SJSA1 (cell line): ENCODE measurements around the gene HSPA8. TPM values are rescaled to one million over a fixed set of nuclear protein-coding genes. Genes with fewer than 3 reads are reported as not detected.

Experiments
- DNase-seq, 2 experiments: peaks; one replicate each; pipeline ENCODE4 v3.0.0-alpha.2; 2015 to 2020; ENCODE audit warnings: low spot score in 2 of 2, low read depth in 1 of 2
- H3K27ac ChIP-seq: fragments of 250-450 bp; sonication (Bioruptor Pico); 2 replicates; pipeline ENCODE4 v1.5.1; 2020; ENCODE audit warnings: mild to moderate bottlenecking, moderate library complexity
- H3K27me3 ChIP-seq: fragments of 250-450 bp; sonication (Bioruptor Pico); replicated peaks from 2 replicates; pipeline ENCODE4 v1.5.1; 2020; ENCODE audit warnings: mild to moderate bottlenecking, moderate library complexity
- H3K36me3 ChIP-seq: fragments of 250-450 bp; sonication (Bioruptor Pico); 2 replicates; pipeline ENCODE4 v1.5.1; 2020; ENCODE audit warnings: mild to moderate bottlenecking
- H3K4me1 ChIP-seq: fragments of 250-450 bp; sonication (Bioruptor Pico); replicated peaks from 2 replicates; pipeline ENCODE4 v1.6.1; 2021; ENCODE audit warnings: mild to moderate bottlenecking
- H3K4me3 ChIP-seq: fragments of 250-450 bp; sonication (Bioruptor Pico); 2 replicates; pipeline ENCODE4 v1.5.1; 2020; ENCODE audit warnings: mild to moderate bottlenecking
- H3K9me3 ChIP-seq: fragments of 250-450 bp; sonication (Bioruptor Pico); replicated peaks from 2 replicates; pipeline ENCODE4 v1.5.1; 2020; ENCODE audit warnings: mild to moderate bottlenecking
- total RNA-seq: library from RNA; depleted of rRNA; stranded (reverse); fragments of >200 nt; shearing (Covaris generic); gene quantifications from 2 replicates; pipeline ENCODE4 v1.2.3, GENCODE V29; 2014

Gene HSPA8
- total RNA-seq, 1 experiment from 2014 or later, result 2,693 TPM

- Histone ChIP-seq H3K4me3 (no peak overlapping the region), H3K9me3 (no peaks in the 10 kb centered on the region), H3K27ac (no peak overlapping the region), H3K4me1 (no peaks in the 10 kb centered on the region), H3K27me3 (no peaks in the 10 kb centered on the region), H3K36me3 (peaks cover 16% of the 10 kb centered on the region)
- DNase-seq, result no peak
These were observed 10.8 kb downstream of the HSPA8 start for GRCh38 chr11:123051146-123051545.

GRCh38 chr11:123047947-123048293, 14.0 kb downstream of the HSPA8 start:
- Histone ChIP-seq H3K27ac (no peak overlapping the region), H3K4me3 (no peak overlapping the region), H3K9me3 (no peaks in the 10 kb centered on the region), H3K27me3 (no peaks in the 10 kb centered on the region), H3K36me3 (no peaks in the 10 kb centered on the region), H3K4me1 (no peaks in the 10 kb centered on the region)
- no peak for DNase-seq

- no peaks in the 10 kb centered on the region for H3K9me3 ChIP-seq
- no peak for DNase-seq
- no peak overlapping the region for H3K27ac ChIP-seq
- H3K4me1 ChIP-seq, result no peaks in the 10 kb centered on the region
- H3K27me3 ChIP-seq, result no peaks in the 10 kb centered on the region
- H3K36me3 ChIP-seq, result no peaks in the 10 kb centered on the region
- H3K4me3 ChIP-seq, result no peak overlapping the region
These were observed 14.5 kb downstream of the HSPA8 start for GRCh38 chr11:123047266-123047946.

GRCh38 chr11:123046473-123047259, 15.3 kb downstream of the HSPA8 start:
- Histone ChIP-seq H3K4me1 (no peaks in the 10 kb centered on the region), H3K27ac (no peak overlapping the region), H3K9me3 (no peaks in the 10 kb centered on the region), H3K4me3 (no peak overlapping the region), H3K27me3 (no peaks in the 10 kb centered on the region), H3K36me3 (no peaks in the 10 kb centered on the region)
- DNase-seq, result no peak

- Histone ChIP-seq H3K27ac (no peak overlapping the region), H3K36me3 (no peaks in the 10 kb centered on the region), H3K9me3 (no peaks in the 10 kb centered on the region), H3K4me1 (no peaks in the 10 kb centered on the region), H3K27me3 (no peaks in the 10 kb centered on the region), H3K4me3 (no peak overlapping the region)
- DNase-seq, result no peak
These were observed 16.8 kb downstream of the HSPA8 start for GRCh38 chr11:123045101-123045500.

- DNase-seq, result no peak
- Histone ChIP-seq H3K27ac (no peak overlapping the region), H3K27me3 (no peaks in the 10 kb centered on the region), H3K4me3 (no peak overlapping the region), H3K9me3 (no peaks in the 10 kb centered on the region), H3K4me1 (no peaks in the 10 kb centered on the region), H3K36me3 (no peaks in the 10 kb centered on the region)
These were observed 20.8 kb downstream of the HSPA8 start for GRCh38 chr11:123041185-123041584.

GRCh38 chr11:123040111-123040432, 21.9 kb downstream of the HSPA8 start:
- Histone ChIP-seq H3K4me3 (no peak overlapping the region), H3K4me1 (no peaks in the 10 kb centered on the region), H3K36me3 (no peaks in the 10 kb centered on the region), H3K27me3 (no peaks in the 10 kb centered on the region), H3K27ac (no peak overlapping the region), H3K9me3 (no peaks in the 10 kb centered on the region)
- no peak for DNase-seq

- Histone ChIP-seq H3K36me3 (no peaks in the 10 kb centered on the region), H3K4me1 (no peaks in the 10 kb centered on the region), H3K27me3 (no peaks in the 10 kb centered on the region), H3K9me3 (no peaks in the 10 kb centered on the region), H3K4me3 (no peak overlapping the region), H3K27ac (no peak overlapping the region)
- DNase-seq, result no peak
These were observed 26.1 kb downstream of the HSPA8 start for GRCh38 chr11:123035831-123036230.

GRCh38 chr11:123034597-123034996, 27.3 kb downstream of the HSPA8 start:
- H3K9me3 ChIP-seq, result no peaks in the 10 kb centered on the region
- H3K36me3 ChIP-seq, result no peaks in the 10 kb centered on the region
- no peaks in the 10 kb centered on the region for H3K4me1 ChIP-seq
- no peak for DNase-seq
- no peak overlapping the region for H3K4me3 ChIP-seq
- H3K27me3 ChIP-seq, result no peaks in the 10 kb centered on the region
- H3K27ac ChIP-seq, result no peak overlapping the region

- Histone ChIP-seq H3K4me3 (no peak overlapping the region), H3K27ac (no peak overlapping the region), H3K9me3 (no peaks in the 10 kb centered on the region), H3K36me3 (no peaks in the 10 kb centered on the region), H3K4me1 (no peaks in the 10 kb centered on the region), H3K27me3 (no peaks in the 10 kb centered on the region)
- DNase-seq, result no peak
These were observed 28.0 kb downstream of the HSPA8 start for GRCh38 chr11:123033895-123034294.

- H3K27me3 ChIP-seq, result no peaks in the 10 kb centered on the region
- H3K9me3 ChIP-seq, result no peaks in the 10 kb centered on the region
- no peak overlapping the region for H3K27ac ChIP-seq
- H3K4me1 ChIP-seq, result no peaks in the 10 kb centered on the region
- no peak overlapping the region for H3K4me3 ChIP-seq
- no peaks in the 10 kb centered on the region for H3K36me3 ChIP-seq
- no peak for DNase-seq
These were observed 31.4 kb downstream of the HSPA8 start for GRCh38 chr11:123030517-123030916.

GRCh38 chr11:123020968-123021367, 41.0 kb downstream of the HSPA8 start:
- H3K36me3 ChIP-seq, result no peaks in the 10 kb centered on the region
- DNase-seq, result no peak
- H3K27me3 ChIP-seq, result no peaks in the 10 kb centered on the region
- no peak overlapping the region for H3K4me3 ChIP-seq
- no peaks in the 10 kb centered on the region for H3K9me3 ChIP-seq
- H3K27ac ChIP-seq, result no peak overlapping the region
- 0 out of 2 replicates have a peak, but pooled peaks cover 3% of the 10 kb centered on the region for H3K4me1 ChIP-seq

- DNase-seq, result no peak
- Histone ChIP-seq H3K27ac (no peak overlapping the region), H3K4me1 (0 out of 2 replicates have a peak, but pooled peaks cover 3% of the 10 kb centered on the region), H3K4me3 (no peak overlapping the region), H3K27me3 (no peaks in the 10 kb centered on the region), H3K9me3 (no peaks in the 10 kb centered on the region), H3K36me3 (no peaks in the 10 kb centered on the region)
These were observed 43.2 kb downstream of the HSPA8 start for GRCh38 chr11:123018702-123019101.

GRCh38 chr11:123011510-123011909, 50.4 kb downstream of the HSPA8 start:
- DNase-seq, result no peak
- Histone ChIP-seq H3K27ac (no peak overlapping the region), H3K36me3 (no peaks in the 10 kb centered on the region), H3K9me3 (no peaks in the 10 kb centered on the region), H3K27me3 (no peaks in the 10 kb centered on the region), H3K4me3 (no peak overlapping the region), H3K4me1 (no peaks in the 10 kb centered on the region)
